AG09319 (cell line): ENCODE data around the gene FOXO3.

Experiments used
- DNase-seq: peaks from one replicate; pipeline ENCODE4 v3.0.0-alpha.2; 2010; ENCODE audit warnings: low read depth; ENCODE audit errors: extremely low read depth
- CTCF ChIP-seq: IDR thresholded peaks from 2 replicates; pipeline ENCODE4 v1.5.1; 2011; ENCODE audit warnings: low read depth, mild to moderate bottlenecking, inconsistent platforms, low read length, moderate library complexity

Gene FOXO3

GRCh38 chr6:108693430-108694154, 132.9 kb downstream of the FOXO3 start:
- no peak for DNase-seq
- TF ChIP-seq CTCF = no peak

- DNase-seq = no peak
- TF ChIP-seq CTCF = no peak
These were observed 134.1 kb downstream of the FOXO3 start for GRCh38 chr6:108694816-108695215.

- no peak for DNase-seq
These were observed 136.9 kb downstream of the FOXO3 start for GRCh38 chr6:108697561-108698161.

DNA sequence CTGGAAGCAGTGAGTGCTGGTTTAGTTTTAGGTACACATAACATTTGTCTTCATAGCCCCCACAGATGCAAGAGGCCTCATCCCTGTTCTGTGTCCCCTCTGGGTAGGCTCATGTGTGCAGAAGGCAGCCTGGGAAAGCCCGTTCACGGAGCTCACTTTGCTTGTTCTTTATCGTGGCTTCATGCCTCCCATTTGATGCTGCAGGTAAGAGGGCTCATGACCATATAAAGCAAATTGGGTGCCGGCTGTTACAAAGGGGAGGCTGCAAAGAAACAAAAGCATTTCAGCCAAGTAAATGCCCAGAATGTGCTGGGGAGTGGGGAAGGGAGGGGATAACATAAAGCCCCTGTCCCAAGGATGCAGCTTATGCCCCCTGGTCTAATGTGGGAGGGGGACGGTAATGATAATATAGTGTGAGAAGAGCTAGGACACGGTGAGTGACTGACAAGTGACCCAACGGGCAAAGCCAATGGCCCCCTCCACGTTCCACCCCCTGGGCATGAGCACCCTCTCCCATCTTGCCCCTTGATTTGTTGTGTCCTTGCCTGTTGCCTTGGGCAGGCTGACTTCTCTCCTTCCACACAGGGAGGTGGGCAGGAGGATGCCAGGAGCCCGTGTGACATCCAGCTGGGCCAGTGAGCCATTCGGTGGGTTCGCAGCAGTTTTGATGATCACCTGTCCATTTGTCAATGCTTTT, 138.0 kb downstream of the FOXO3 start:
- no peak for TF ChIP-seq CTCF

More at GRCh38 chr6:108697561-108698161, 136.9 kb downstream of the FOXO3 start:
- TF ChIP-seq CTCF = no peak

GRCh38 chr6:108699290-108700041, 138.7 kb downstream of the FOXO3 start:
- no peak for DNase-seq
- no peak for TF ChIP-seq CTCF

More for the DNA sequence above, 138.0 kb downstream of the FOXO3 start:
- no peak for DNase-seq

GRCh38 chr6:108702106-108702851, 141.6 kb downstream of the FOXO3 start:
- no peak for TF ChIP-seq CTCF
- no peak for DNase-seq
